Pancreas (tissue), 10 donors: ENCODE measurements around the gene AP1G2. TPM values are rescaled to one million over a fixed set of nuclear protein-coding genes. Genes with fewer than 3 reads are reported as not detected.

ENCODE experiments used
- ATAC-seq, 4 donors: fragments of 200-7000 bp; cut with Tn5 transposase; one replicate each; pipeline versions ENCODE4 v1.8.0 to v1.9.1; 2020; ENCODE audit warnings: mild to moderate bottlenecking in 4 of 4, moderate library complexity in 4 of 4
- DNase-seq, 6 donors: peaks; one replicate each; pipeline ENCODE4 v3.0.0-alpha.2; 2020
- FAIRE-seq: peaks from 2 replicates; lab custom pipeline; 2012; peaks lifted over from hg19 to GRCh38; lab: Jason Lieb, UNC
- H3K27ac ChIP-seq, 4 donors: fragments of 200-600 bp; sonication (generic); 1 replicate in 3 of 4; 2 replicates in 1 of 4; pipeline versions ENCODE4 v1.5.0 to v1.8.0; 2020
- H3K27me3 ChIP-seq, 4 donors: fragments of 200-600 bp; one replicate each; pipeline ENCODE4 v1.8.0; 2021
- H3K36me3 ChIP-seq, 3 donors: fragments of 200-600 bp; sonication (generic) in 1 of 3; one replicate each; pipeline versions ENCODE4 v1.5.0 to v1.8.0; 2020 to 2021
- H3K4me1 ChIP-seq, 3 donors: fragments of 200-600 bp; one replicate each; pipeline ENCODE4 v1.8.0; 2021
- H3K4me3 ChIP-seq, 4 donors: fragments of 200-600 bp; sonication (generic) in 2 of 4; one replicate each; pipeline versions ENCODE4 v1.5.0 to v1.8.0; 2020 to 2021
- H3K9me3 ChIP-seq, 4 donors: fragments of 200-600 bp; one replicate each; pipeline ENCODE4 v1.8.0; 2021
- WGBS, 2 donors: extraction: QIAGEN DNeasy Blood & Tissue Kit; methylation state at CpG; one replicate each; pipeline ENCODE4 v1.1.7; 2013; 5-methylcytosine and 5-hydroxymethylcytosine counted together
- intact Hi-C, 3 donors: fragments of 100-400 bp; cut with DNase I; formaldehyde crosslinking; loops; one replicate each; pipeline versions ENCODE4 v1.11.1 to v1.14.2; 2022
- polyA plus RNA-seq, 2 donors: library from polyadenylated mRNA; stranded (reverse); fragments of 200-250 nt; gene quantifications; one replicate each; pipeline ENCODE4 v1.2.3, GENCODE V29; 2013
- total RNA-seq, 6 donors: library from RNA; stranded (reverse); fragmentation: NEBNext Ultra II Directional in 4 of 6; extraction: Animal tissue kit (Norgen Biotek cat#: 25700) in 4 of 6; gene quantifications; one replicate each; pipeline versions ENCODE4 v1.2.1 to v1.2.4, GENCODE V29; 2021 to 2023
- TF ChIP-seq, protein P1 (sequence below), 4 donors: fragments of 200-600 bp; sonication (generic) in 3 of 4; IDR thresholded peaks; one replicate each; pipeline versions ENCODE4 v1.5.0 to v1.8.0; 2021; ENCODE audit warnings: antibody characterized with exemption in 4 of 4
- donor health status: healthy with polysubstance abuse.
- donor health status: DM: no; HTN: no; CAD: no; lungs with moderate emphysema.
- donor health status: DM: no; HTN: no; CAD: no.
- donor health status: control.
- donor health status: control.
- donor health status: Bipolar disorder and iron deficiency.
- donor health status: DM: yes; HTN: yes; CAD: no.
- donor health status: DM: no; HTN: no; CAD: no.
- donor health status: DM: no; HTN: no; CAD: no.
- donor health status: DM: yes; HTN: yes; CAD: no.

Gene AP1G2
- total and polyA plus RNA-seq, 8 donors: 57.4 to 392 (median 85.3) TPM

GRCh38 chr14:23559926-23560520 lies 7.6 kb downstream of the AP1G2 start:
- DNase-seq: no peak
- FAIRE-seq: no peak
- H3K4me3 ChIP-seq: no peak overlapping the region
- TF ChIP-seq, protein P1, sequence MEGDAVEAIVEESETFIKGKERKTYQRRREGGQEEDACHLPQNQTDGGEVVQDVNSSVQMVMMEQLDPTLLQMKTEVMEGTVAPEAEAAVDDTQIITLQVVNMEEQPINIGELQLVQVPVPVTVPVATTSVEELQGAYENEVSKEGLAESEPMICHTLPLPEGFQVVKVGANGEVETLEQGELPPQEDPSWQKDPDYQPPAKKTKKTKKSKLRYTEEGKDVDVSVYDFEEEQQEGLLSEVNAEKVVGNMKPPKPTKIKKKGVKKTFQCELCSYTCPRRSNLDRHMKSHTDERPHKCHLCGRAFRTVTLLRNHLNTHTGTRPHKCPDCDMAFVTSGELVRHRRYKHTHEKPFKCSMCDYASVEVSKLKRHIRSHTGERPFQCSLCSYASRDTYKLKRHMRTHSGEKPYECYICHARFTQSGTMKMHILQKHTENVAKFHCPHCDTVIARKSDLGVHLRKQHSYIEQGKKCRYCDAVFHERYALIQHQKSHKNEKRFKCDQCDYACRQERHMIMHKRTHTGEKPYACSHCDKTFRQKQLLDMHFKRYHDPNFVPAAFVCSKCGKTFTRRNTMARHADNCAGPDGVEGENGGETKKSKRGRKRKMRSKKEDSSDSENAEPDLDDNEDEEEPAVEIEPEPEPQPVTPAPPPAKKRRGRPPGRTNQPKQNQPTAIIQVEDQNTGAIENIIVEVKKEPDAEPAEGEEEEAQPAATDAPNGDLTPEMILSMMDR (IDR thresholded peaks at IDR 0.05): no peak
- no peak overlapping the region for H3K27ac ChIP-seq
- 82 to 88% methylated on average over 3 of the region's 3 CpGs for WGBS, 2 donors
- peaks cover 0 to 28% (median 7%) of the 10 kb centered on the region in 3 donors for H3K36me3 ChIP-seq
- H3K27me3 ChIP-seq: no peaks in the 10 kb centered on the region
- H3K4me1 ChIP-seq: peaks cover 0 to 8% (median 6%) of the 10 kb centered on the region in 3 donors
- intact Hi-C loops: loop anchor here in 2 of 3 donors (5.0 kb wide), 2 partner anchors 78 to 83 kb away; no protein-coding TSS in a partner anchor
- no peak for ATAC-seq
- no peaks in the 10 kb centered on the region for H3K9me3 ChIP-seq

DNA sequence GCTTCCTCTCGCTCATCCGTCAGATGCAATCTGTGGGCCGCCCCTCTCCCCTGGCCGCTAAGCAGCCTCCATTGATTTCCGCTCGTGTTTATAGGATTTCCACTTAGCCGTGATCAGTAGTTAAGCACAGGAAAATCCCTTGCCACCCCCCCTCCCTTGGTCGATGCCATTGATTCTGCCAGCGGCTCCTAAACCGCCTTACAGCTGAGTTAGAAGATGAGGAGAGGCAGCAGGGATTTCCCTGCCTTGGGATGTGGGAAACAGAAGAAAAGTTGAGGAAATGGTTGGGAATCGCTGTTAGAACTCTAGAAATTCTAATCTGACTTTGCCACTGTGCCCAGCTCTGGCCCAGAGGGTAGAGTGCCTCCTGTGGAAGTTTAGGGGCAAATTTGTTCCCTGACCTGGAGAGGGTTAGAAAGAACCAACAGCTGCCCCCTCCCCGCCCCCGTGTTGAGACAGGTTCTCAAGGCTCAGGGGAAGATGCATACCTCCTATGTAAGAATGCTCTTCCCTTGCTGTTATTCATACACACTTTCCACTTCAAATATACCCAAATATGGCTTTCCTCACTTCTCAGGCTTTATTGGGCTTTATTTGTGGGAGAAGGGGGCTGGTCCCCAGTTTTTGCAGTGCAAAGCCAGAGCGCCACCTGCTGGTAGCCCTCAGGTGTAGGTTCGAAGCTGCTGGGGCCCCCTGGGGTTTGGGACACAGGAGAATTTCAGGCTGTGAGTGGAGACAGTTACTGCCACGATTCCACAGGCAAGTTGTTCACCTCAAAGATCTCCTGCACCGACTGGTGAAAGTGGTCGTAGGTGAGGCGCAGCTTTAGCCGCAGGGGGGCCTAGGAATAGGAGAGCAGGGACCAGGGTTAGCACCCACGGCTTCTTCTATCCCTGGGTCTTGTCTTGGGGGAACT lies 8.3 kb downstream of the AP1G2 start:
- Histone ChIP-seq H3K27ac (no peak overlapping the region), H3K9me3 (no peaks in the 10 kb centered on the region), H3K36me3 (peaks cover 0 to 24% (median 7%) of the 10 kb centered on the region in 3 donors), H3K4me1 (peaks cover 0 to 8% (median 6%) of the 10 kb centered on the region in 3 donors), H3K4me3 (no peak overlapping the region), H3K27me3 (no peaks in the 10 kb centered on the region)
- 67 to 75% methylated on average over 21 of the region's 21 CpGs for WGBS, 2 donors
- intact Hi-C loops: no loop called here
- peak in 4 of 6 donors; percentile 25 to 77 (median 54) for DNase-seq
- FAIRE-seq: no peak
- no peak for ATAC-seq
- TF ChIP-seq, protein P1 (IDR thresholded peaks at IDR 0.05): peak; percentile 59 to 82 (median 67)

DNA sequence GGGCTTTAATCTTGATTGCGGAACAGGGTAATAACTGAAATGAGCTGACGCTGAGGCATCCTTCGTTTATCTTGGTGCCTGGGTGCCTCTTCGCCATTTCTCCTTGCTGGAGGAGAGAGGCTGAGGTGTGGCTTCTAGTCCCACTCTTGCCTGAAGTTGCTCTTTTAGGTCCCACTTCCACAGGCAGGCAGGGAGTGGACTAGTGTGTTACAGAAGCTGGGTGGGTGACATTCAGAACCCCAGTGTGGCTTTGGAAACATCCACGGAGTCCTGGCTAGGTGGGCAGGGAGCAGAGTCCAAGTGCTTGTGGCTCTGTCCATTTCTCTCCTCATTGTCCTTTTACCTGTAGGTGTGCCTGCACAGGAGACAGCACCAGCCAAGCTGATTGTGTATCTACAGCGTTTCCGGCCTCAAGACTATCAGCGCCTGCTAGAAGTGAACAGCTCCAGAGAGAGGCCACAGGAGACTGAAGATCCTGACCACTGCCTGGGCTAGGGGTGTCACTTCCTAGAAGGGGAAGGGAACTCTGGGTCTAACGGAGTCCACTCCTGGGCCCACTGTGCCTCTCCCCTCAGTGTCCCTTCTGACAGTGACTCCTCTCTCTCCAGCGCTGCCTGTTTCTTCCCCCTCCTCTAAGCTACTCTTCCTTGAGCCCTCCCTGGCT lies 9.1 kb downstream of the AP1G2 start:
- Histone ChIP-seq H3K9me3 (no peaks in the 10 kb centered on the region), H3K36me3 (peaks cover 0 to 24% (median 7%) of the 10 kb centered on the region in 3 donors), H3K4me3 (no peak overlapping the region), H3K27me3 (no peaks in the 10 kb centered on the region), H3K4me1 (peaks cover 0 to 8% (median 6%) of the 10 kb centered on the region in 3 donors), H3K27ac (no peak overlapping the region)
- intact Hi-C loops: no loop called here
- WGBS, 2 donors: 80 to 82% methylated on average over 10 of the region's 10 CpGs
- no peak for FAIRE-seq
- no peak for DNase-seq
- TF ChIP-seq, protein P1 (IDR thresholded peaks at IDR 0.05): no peak
- ATAC-seq: no peak

- H3K4me3 ChIP-seq: no peak overlapping the region
- TF ChIP-seq, protein P1 (IDR thresholded peaks at IDR 0.05): no peak
- intact Hi-C loops: no loop called here
- H3K9me3 ChIP-seq: no peaks in the 10 kb centered on the region
- H3K27me3 ChIP-seq: no peaks in the 10 kb centered on the region
- peaks cover 0 to 8% (median 6%) of the 10 kb centered on the region in 3 donors for H3K4me1 ChIP-seq
- no peak for ATAC-seq
- FAIRE-seq: no peak
- 91 to 96% methylated on average over 1 of the region's 1 CpG for WGBS, 2 donors
- no peak for DNase-seq
- peaks cover 0 to 24% (median 7%) of the 10 kb centered on the region in 3 donors for H3K36me3 ChIP-seq
- no peak overlapping the region for H3K27ac ChIP-seq
These were observed 9.6 kb downstream of the AP1G2 start for GRCh38 chr14:23557946-23558345.
